ENCODE data around the gene ESR2.

Gene ESR2

GRCh38 chr14:64198486-64198885 lies 95.7 kb downstream of the ESR2 start:
- no peak for TF ChIP-seq EZH2phosphoT487 (IDR thresholded peaks at IDR 0.05; ENCODE audit: low read depth)
- TF ChIP-seq CTCF (IDR thresholded peaks at IDR 0.05; ENCODE audit: low read depth, low read length): no peak
- Histone ChIP-seq H3K36me3 (replicated peaks; ENCODE audit: low read depth, low read length) (no peaks in the 10 kb centered on the region), H3K4me1 (ENCODE audit: low read length) (peaks cover 20% of the 10 kb centered on the region), H3K9ac (ENCODE audit: low read length) (no peak overlapping the region), H3K27me3 (ENCODE audit: low read depth, low read length) (no peaks in the 10 kb centered on the region), H3K79me2 (ENCODE audit: low read length) (no peaks in the 10 kb centered on the region), H2AFZ (ENCODE audit: low read depth, low read length) (no peak overlapping the region), H3K9me3 (ENCODE audit: insufficient read depth, low read length) (peaks cover 5% of the 10 kb centered on the region; the same call in 1 of the 2 replicates), H3K4me2 (ENCODE audit: low read length) (no peak overlapping the region), H3K27ac (ENCODE audit: low read length) (no peak overlapping the region), H4K20me1 (ENCODE audit: insufficient read depth, low read length) (no peaks in the 10 kb centered on the region), H3K4me3 (ENCODE audit: low read length) (no peak overlapping the region)

GRCh38 chr14:64197996-64198395 lies 96.2 kb downstream of the ESR2 start:
- H3K79me2 ChIP-seq (ENCODE audit: low read length): no peaks in the 10 kb centered on the region
- no peak for TF ChIP-seq EZH2phosphoT487 (IDR thresholded peaks at IDR 0.05; ENCODE audit: low read depth)
- TF ChIP-seq CTCF (IDR thresholded peaks at IDR 0.05; ENCODE audit: low read depth, low read length): no peak
- H3K4me2 ChIP-seq (ENCODE audit: low read length): no peak overlapping the region
- no peak overlapping the region for H3K4me3 ChIP-seq (ENCODE audit: low read length)
- no peak overlapping the region for H3K9ac ChIP-seq (ENCODE audit: low read length)
- no peaks in the 10 kb centered on the region for H3K36me3 ChIP-seq (replicated peaks; ENCODE audit: low read depth, low read length)
- H2AFZ ChIP-seq (ENCODE audit: low read depth, low read length): no peak overlapping the region
- no peaks in the 10 kb centered on the region for H3K27me3 ChIP-seq (ENCODE audit: low read depth, low read length)
- H3K27ac ChIP-seq (ENCODE audit: low read length): no peak overlapping the region
- H4K20me1 ChIP-seq (ENCODE audit: insufficient read depth, low read length): no peaks in the 10 kb centered on the region
- peaks cover 5% of the 10 kb centered on the region; the same call in 1 of the 2 replicates for H3K9me3 ChIP-seq (ENCODE audit: insufficient read depth, low read length)
- H3K4me1 ChIP-seq (ENCODE audit: low read length): peaks cover 20% of the 10 kb centered on the region

GRCh38 chr14:64196814-64197411 lies 97.3 kb downstream of the ESR2 start:
- Histone ChIP-seq H3K9ac (ENCODE audit: low read length) (no peak overlapping the region), H3K4me3 (ENCODE audit: low read length) (no peak overlapping the region), H3K4me2 (ENCODE audit: low read length) (no peak overlapping the region), H2AFZ (ENCODE audit: low read depth, low read length) (no peak overlapping the region), H4K20me1 (ENCODE audit: insufficient read depth, low read length) (no peaks in the 10 kb centered on the region), H3K27me3 (ENCODE audit: low read depth, low read length) (no peaks in the 10 kb centered on the region), H3K4me1 (ENCODE audit: low read length) (peaks cover 20% of the 10 kb centered on the region), H3K79me2 (ENCODE audit: low read length) (no peaks in the 10 kb centered on the region), H3K27ac (ENCODE audit: low read length) (no peak overlapping the region), H3K36me3 (replicated peaks; ENCODE audit: low read depth, low read length) (no peaks in the 10 kb centered on the region), H3K9me3 (ENCODE audit: insufficient read depth, low read length) (no peaks in the 10 kb centered on the region; the same call in 1 of the 2 replicates)
- TF ChIP-seq CTCF (IDR thresholded peaks at IDR 0.05; ENCODE audit: low read depth, low read length): no peak
- TF ChIP-seq EZH2phosphoT487 (IDR thresholded peaks at IDR 0.05; ENCODE audit: low read depth): no peak

- no peaks in the 10 kb centered on the region for H3K36me3 ChIP-seq (replicated peaks; ENCODE audit: low read depth, low read length)
- no peak overlapping the region for H3K4me3 ChIP-seq (ENCODE audit: low read length)
- no peaks in the 10 kb centered on the region for H3K9me3 ChIP-seq (ENCODE audit: insufficient read depth, low read length)
- no peak overlapping the region for H3K27ac ChIP-seq (ENCODE audit: low read length)
- H3K4me1 ChIP-seq (ENCODE audit: low read length): peaks cover 20% of the 10 kb centered on the region
- H2AFZ ChIP-seq (ENCODE audit: low read depth, low read length): 0 out of 2 replicates have a peak overlapping the region, but pooled peaks have one; percentile 38
- no peak overlapping the region for H3K9ac ChIP-seq (ENCODE audit: low read length)
- no peaks in the 10 kb centered on the region for H3K27me3 ChIP-seq (ENCODE audit: low read depth, low read length)
- no peak overlapping the region for H3K4me2 ChIP-seq (ENCODE audit: low read length)
- no peaks in the 10 kb centered on the region for H4K20me1 ChIP-seq (ENCODE audit: insufficient read depth, low read length)
- no peaks in the 10 kb centered on the region for H3K79me2 ChIP-seq (ENCODE audit: low read length)
- TF ChIP-seq EZH2phosphoT487 (IDR thresholded peaks at IDR 0.05; ENCODE audit: low read depth) (no peak), CTCF (IDR thresholded peaks at IDR 0.05; ENCODE audit: low read depth, low read length) (no peak)
Observed at GRCh38 chr14:64196056-64196455, 98.1 kb downstream of the ESR2 start.

All from OCI-LY3 (cell line).